Activated naive CD8-positive, alpha-beta T cell (primary cell): ENCODE data around the gene SOHLH2.

Source experiments
- H3K27ac Mint-ChIP-seq: one replicate; pipeline ENCODE4 v1.8.0; 2021; ENCODE audit warnings: mixed read lengths
- H3K27me3 Mint-ChIP-seq: one replicate; pipeline ENCODE4 v1.8.0; 2021; ENCODE audit warnings: mixed read lengths
- H3K36me3 Mint-ChIP-seq: one replicate; pipeline ENCODE4 v1.8.0; 2021; ENCODE audit warnings: mixed read lengths
- H3K4me1 Mint-ChIP-seq: one replicate; pipeline ENCODE4 v1.8.0; 2021; ENCODE audit warnings: low read depth, mixed read lengths
- H3K4me3 Mint-ChIP-seq: one replicate; pipeline ENCODE4 v1.8.0; 2021; ENCODE audit warnings: mild to moderate bottlenecking, mixed read lengths
- H3K9me3 Mint-ChIP-seq: one replicate; pipeline ENCODE4 v1.8.0; 2021; ENCODE audit warnings: low read depth, mixed read lengths

The SOHLH2 gene

GRCh38 chr13:36212789-36213188, 1.6 kb downstream of the SOHLH2 start:
- H3K27me3 Mint-ChIP-seq = peaks cover 6% of the 10 kb centered on the region
- H3K36me3 Mint-ChIP-seq = no peaks in the 10 kb centered on the region
- no peak overlapping the region for H3K4me3 Mint-ChIP-seq
- no peak overlapping the region for H3K27ac Mint-ChIP-seq
- H3K9me3 Mint-ChIP-seq = no peaks in the 10 kb centered on the region
- H3K4me1 Mint-ChIP-seq = no peaks in the 10 kb centered on the region

GRCh38 chr13:36211567-36211966, 2.8 kb downstream of the SOHLH2 start:
- Mint-ChIP-seq H3K36me3 (no peaks in the 10 kb centered on the region), H3K4me3 (no peak overlapping the region), H3K4me1 (no peaks in the 10 kb centered on the region), H3K9me3 (no peaks in the 10 kb centered on the region), H3K27me3 (peaks cover 8% of the 10 kb centered on the region), H3K27ac (no peak overlapping the region)

GRCh38 chr13:36210738-36211137, 3.6 kb downstream of the SOHLH2 start:
- Mint-ChIP-seq H3K27me3 (peaks cover 8% of the 10 kb centered on the region), H3K4me3 (no peak overlapping the region), H3K36me3 (no peaks in the 10 kb centered on the region), H3K27ac (no peak overlapping the region), H3K9me3 (no peaks in the 10 kb centered on the region), H3K4me1 (no peaks in the 10 kb centered on the region)

- Mint-ChIP-seq H3K36me3 (no peaks in the 10 kb centered on the region), H3K27ac (no peak overlapping the region), H3K4me3 (no peak overlapping the region), H3K4me1 (no peaks in the 10 kb centered on the region), H3K27me3 (peaks cover 6% of the 10 kb centered on the region), H3K9me3 (no peaks in the 10 kb centered on the region)
Measured at GRCh38 chr13:36207672-36208071, 6.7 kb downstream of the SOHLH2 start.

GRCh38 chr13:36193151-36193855, 21.1 kb downstream of the SOHLH2 start:
- no peaks in the 10 kb centered on the region for H3K36me3 Mint-ChIP-seq
- H3K4me1 Mint-ChIP-seq = no peaks in the 10 kb centered on the region
- no peak overlapping the region for H3K27ac Mint-ChIP-seq
- H3K4me3 Mint-ChIP-seq = no peak overlapping the region
- H3K9me3 Mint-ChIP-seq = peaks cover 4% of the 10 kb centered on the region
- no peaks in the 10 kb centered on the region for H3K27me3 Mint-ChIP-seq

GRCh38 chr13:36192166-36192565, 22.2 kb downstream of the SOHLH2 start:
- H3K27ac Mint-ChIP-seq = no peak overlapping the region
- no peaks in the 10 kb centered on the region for H3K4me1 Mint-ChIP-seq
- no peaks in the 10 kb centered on the region for H3K36me3 Mint-ChIP-seq
- H3K4me3 Mint-ChIP-seq = no peak overlapping the region
- no peaks in the 10 kb centered on the region for H3K27me3 Mint-ChIP-seq
- peaks cover 4% of the 10 kb centered on the region for H3K9me3 Mint-ChIP-seq

- Mint-ChIP-seq H3K27ac (no peak overlapping the region), H3K9me3 (peaks cover 4% of the 10 kb centered on the region), H3K27me3 (no peaks in the 10 kb centered on the region), H3K4me3 (no peak overlapping the region), H3K36me3 (no peaks in the 10 kb centered on the region), H3K4me1 (no peaks in the 10 kb centered on the region)
Measured at GRCh38 chr13:36190771-36191170, 23.6 kb downstream of the SOHLH2 start.

- no peak overlapping the region for H3K4me3 Mint-ChIP-seq
- H3K4me1 Mint-ChIP-seq = no peaks in the 10 kb centered on the region
- peaks cover 4% of the 10 kb centered on the region for H3K9me3 Mint-ChIP-seq
- no peaks in the 10 kb centered on the region for H3K27me3 Mint-ChIP-seq
- H3K36me3 Mint-ChIP-seq = no peaks in the 10 kb centered on the region
- H3K27ac Mint-ChIP-seq = no peak overlapping the region
Measured at GRCh38 chr13:36188441-36188840, 25.9 kb downstream of the SOHLH2 start.

GRCh38 chr13:36183901-36184300, 30.5 kb downstream of the SOHLH2 start:
- Mint-ChIP-seq H3K36me3 (no peaks in the 10 kb centered on the region), H3K27ac (no peak overlapping the region), H3K9me3 (no peaks in the 10 kb centered on the region), H3K4me3 (no peak overlapping the region), H3K4me1 (no peaks in the 10 kb centered on the region), H3K27me3 (no peaks in the 10 kb centered on the region)

GRCh38 chr13:36175621-36176020, 38.7 kb downstream of the SOHLH2 start:
- Mint-ChIP-seq H3K9me3 (peaks cover 2% of the 10 kb centered on the region), H3K4me3 (no peak overlapping the region), H3K27ac (no peak overlapping the region), H3K27me3 (no peaks in the 10 kb centered on the region), H3K4me1 (no peaks in the 10 kb centered on the region), H3K36me3 (no peaks in the 10 kb centered on the region)

- peaks cover 2% of the 10 kb centered on the region for H3K9me3 Mint-ChIP-seq
- no peak overlapping the region for H3K4me3 Mint-ChIP-seq
- H3K27ac Mint-ChIP-seq = no peak overlapping the region
- H3K36me3 Mint-ChIP-seq = no peaks in the 10 kb centered on the region
- no peaks in the 10 kb centered on the region for H3K27me3 Mint-ChIP-seq
- no peaks in the 10 kb centered on the region for H3K4me1 Mint-ChIP-seq
Measured at GRCh38 chr13:36174923-36175322, 39.4 kb downstream of the SOHLH2 start.

- Mint-ChIP-seq H3K4me1 (no peaks in the 10 kb centered on the region), H3K36me3 (no peaks in the 10 kb centered on the region), H3K27ac (no peak overlapping the region), H3K9me3 (peaks cover 2% of the 10 kb centered on the region), H3K4me3 (no peak overlapping the region), H3K27me3 (no peaks in the 10 kb centered on the region)
Measured at GRCh38 chr13:36173571-36174322, 40.6 kb downstream of the SOHLH2 start.

- H3K36me3 Mint-ChIP-seq = no peaks in the 10 kb centered on the region
- H3K27me3 Mint-ChIP-seq = peaks cover 4% of the 10 kb centered on the region
- H3K9me3 Mint-ChIP-seq = no peaks in the 10 kb centered on the region
- H3K27ac Mint-ChIP-seq = no peak overlapping the region
- H3K4me3 Mint-ChIP-seq = no peak overlapping the region
- no peaks in the 10 kb centered on the region for H3K4me1 Mint-ChIP-seq
Measured at GRCh38 chr13:36166046-36166445, 48.3 kb downstream of the SOHLH2 start.

- H3K4me1 Mint-ChIP-seq = no peaks in the 10 kb centered on the region
- H3K36me3 Mint-ChIP-seq = no peaks in the 10 kb centered on the region
- no peaks in the 10 kb centered on the region for H3K9me3 Mint-ChIP-seq
- H3K27ac Mint-ChIP-seq = no peak overlapping the region
- no peak overlapping the region for H3K4me3 Mint-ChIP-seq
- H3K27me3 Mint-ChIP-seq = peaks cover 4% of the 10 kb centered on the region
Measured at GRCh38 chr13:36163809-36164308, 50.5 kb downstream of the SOHLH2 start.

GRCh38 chr13:36163286-36163685, 51.1 kb downstream of the SOHLH2 start:
- Mint-ChIP-seq H3K4me1 (no peaks in the 10 kb centered on the region), H3K4me3 (no peak overlapping the region), H3K9me3 (no peaks in the 10 kb centered on the region), H3K36me3 (no peaks in the 10 kb centered on the region), H3K27me3 (peaks cover 2% of the 10 kb centered on the region), H3K27ac (no peak overlapping the region)
